IMR-90 (cell line): ENCODE data around the gene IGF1R. TPM values are rescaled to one million over a fixed set of nuclear protein-coding genes. Genes with fewer than 3 reads are reported as not detected.

ENCODE experiments used
- ATAC-seq: fragments of 200-7000 bp; cut with Tn5 transposase; 2 replicates; pipeline ENCODE4 v1.9.1; 2020; ENCODE audit warnings: low read depth, mild to moderate bottlenecking, moderate library complexity
- BruUV-seq: library from RNA; stranded (reverse); fragments of 400-500 nt; replicated peaks from 2 replicates; lab custom pipeline; 2021; lab: Mats Ljungman, UMichigan
- CTCF ChIA-PET: fragments of 300-600 bp; formaldehyde crosslinking; extraction: SDS; loops from one replicate; lab custom pipeline; 2021; ENCODE audit warnings: antibody characterized with exemption; lab: Yijun Ruan, JAX
- POLR2A ChIA-PET: fragments of 300-600 bp; sonication (Branson Sonifier 250); formaldehyde crosslinking; loops from one replicate; lab custom pipeline; 2022; ENCODE audit warnings: antibody characterized with exemption; ENCODE audit not compliant: unreplicated experiment; lab: Charles Lee
- DNase-seq: peaks from one replicate; pipeline ENCODE4 v3.0.0; 2013
- H2AFZ ChIP-seq: replicated peaks from 2 replicates; pipeline ENCODE3; 2013; ENCODE audit warnings: low read length, mild to moderate bottlenecking; ENCODE audit not compliant: poor library complexity
- H2AK5ac ChIP-seq: 2 replicates; pipeline ENCODE4 v1.6.1; 2013; ENCODE audit warnings: low read depth, low read length, inconsistent platforms
- H2AK9ac ChIP-seq: replicated peaks from 2 replicates; pipeline ENCODE3; 2013; ENCODE audit warnings: mild to moderate bottlenecking, low read depth, low read length, moderate library complexity; ENCODE audit not compliant: poor library complexity
- H2BK120ac ChIP-seq: 2 replicates; pipeline ENCODE4 v1.6.1; 2013; ENCODE audit warnings: low read depth, low read length, inconsistent platforms
- H2BK15ac ChIP-seq: 3 replicates; pipeline ENCODE4 v1.6.1; 2013; ENCODE audit warnings: low read depth, low read length, inconsistent platforms
- H2BK20ac ChIP-seq: 2 replicates; pipeline ENCODE4 v1.6.1; 2013; ENCODE audit warnings: low read depth, mild to moderate bottlenecking, inconsistent platforms, low read length, moderate library complexity
- H2BK5ac ChIP-seq: 2 replicates; pipeline ENCODE4 v1.6.1; 2013; ENCODE audit warnings: mild to moderate bottlenecking, low read depth, low read length, inconsistent platforms; ENCODE audit not compliant: poor library complexity, severe bottlenecking
- H3K14ac ChIP-seq: replicated peaks from 2 replicates; pipeline ENCODE4 v1.6.1; 2013; ENCODE audit warnings: low read depth, low read length, inconsistent platforms
- H3K18ac ChIP-seq: 2 replicates; pipeline ENCODE4 v1.6.1; 2013; ENCODE audit warnings: low read depth, low read length, control low read depth
- H3K23ac ChIP-seq: 2 replicates; pipeline ENCODE4 v1.6.1; 2013; ENCODE audit warnings: low read depth, low read length, inconsistent platforms
- H3K27ac ChIP-seq: 2 replicates; pipeline ENCODE4 v1.5.1; 2013; ENCODE audit warnings: mild to moderate bottlenecking, control low read depth, low read length; ENCODE audit not compliant: insufficient read depth
- H3K27me3 ChIP-seq: 2 replicates; pipeline ENCODE4 v1.6.1; 2013; ENCODE audit warnings: low read length; ENCODE audit not compliant: control insufficient read depth, insufficient read depth
- H3K36me3 ChIP-seq: 2 replicates; pipeline ENCODE4 v1.6.1; 2013; ENCODE audit warnings: low read length, mixed read lengths; ENCODE audit not compliant: control insufficient read depth, insufficient read depth
- H3K4ac ChIP-seq: 2 replicates; pipeline ENCODE4 v1.6.1; 2013; ENCODE audit warnings: low read depth, low read length, inconsistent platforms
- H3K4me1 ChIP-seq: 2 replicates; pipeline ENCODE4 v1.6.1; 2013; ENCODE audit warnings: low read length, mixed read lengths; ENCODE audit not compliant: control insufficient read depth, insufficient read depth
- H3K4me2 ChIP-seq: 2 replicates; pipeline ENCODE4 v1.6.1; 2013; ENCODE audit warnings: low read depth, mild to moderate bottlenecking, control low read depth, low read length, moderate library complexity
- H3K4me3 ChIP-seq: 2 replicates; pipeline ENCODE4 v1.5.1; 2013; ENCODE audit warnings: low read depth, mild to moderate bottlenecking, control low read depth, low read length, moderate library complexity; ENCODE audit not compliant: insufficient read depth
- H3K56ac ChIP-seq: 2 replicates; pipeline ENCODE4 v1.6.1; 2013; ENCODE audit warnings: low read length, inconsistent platforms; ENCODE audit not compliant: insufficient read depth; ENCODE audit errors: extremely low read depth
- H3K79me1 ChIP-seq, 2 experiments: 2 replicates each; pipeline ENCODE4 v1.6.1; 2013; ENCODE audit warnings: low read length in 2 of 2, inconsistent platforms in 1 of 2, low read depth in 1 of 2
- H3K9ac ChIP-seq: 2 replicates; pipeline ENCODE4 v1.6.1; 2013; ENCODE audit warnings: low read depth, low read length, control low read depth
- H3K9me1 ChIP-seq: 2 replicates; pipeline ENCODE4 v1.6.1; 2013; ENCODE audit warnings: low read length, inconsistent platforms; ENCODE audit not compliant: insufficient read depth
- H3K9me3 ChIP-seq: 2 replicates; pipeline ENCODE4 v1.6.1; 2013; ENCODE audit warnings: low read length; ENCODE audit not compliant: control insufficient read depth, insufficient read depth
- H4K20me1 ChIP-seq: 2 replicates; pipeline ENCODE4 v1.6.1; 2013; ENCODE audit warnings: low read length, inconsistent platforms; ENCODE audit not compliant: insufficient read depth
- H4K5ac ChIP-seq: 2 replicates; pipeline ENCODE4 v1.6.1; 2013; ENCODE audit warnings: mild to moderate bottlenecking, low read depth, low read length, control low read depth
- H4K8ac ChIP-seq, 2 experiments: 2 replicates each; pipeline ENCODE4 v1.6.1; 2013; ENCODE audit warnings: low read depth in 2 of 2, low read length in 2 of 2, control low read depth in 1 of 2, inconsistent platforms in 1 of 2
- H4K91ac ChIP-seq: 2 replicates; pipeline ENCODE4 v1.6.1; 2013; ENCODE audit warnings: low read depth, low read length, inconsistent platforms; ENCODE audit not compliant: insufficient read depth
- CEBPB ChIP-seq: IDR thresholded peaks from 2 replicates; pipeline ENCODE4 v1.6.1; 2012; ENCODE audit warnings: low read depth, low read length, improper control_type of control experiment
- CHD1 ChIP-seq: IDR thresholded peaks from 2 replicates; pipeline ENCODE4 v1.6.1; 2012; ENCODE audit warnings: low read depth, low read length, improper control_type of control experiment
- MAFK ChIP-seq: IDR thresholded peaks from 2 replicates; pipeline ENCODE4 v1.6.1; 2012; ENCODE audit warnings: low read depth, low read length, improper control_type of control experiment
- MXI1 ChIP-seq: IDR thresholded peaks from 2 replicates; pipeline ENCODE4 v1.6.1; 2012; ENCODE audit warnings: low read depth, mild to moderate bottlenecking, low read length, moderate library complexity, borderline replicate concordance
- POLR2A ChIP-seq: IDR thresholded peaks from 2 replicates; pipeline ENCODE4 v1.6.1; 2012; ENCODE audit warnings: mild to moderate bottlenecking, low read depth, low read length
- RAD21 ChIP-seq: IDR thresholded peaks from 2 replicates; pipeline ENCODE4 v1.6.1; 2012; ENCODE audit warnings: low read length, improper control_type of control experiment
- RCOR1 ChIP-seq: IDR thresholded peaks from 2 replicates; pipeline ENCODE4 v1.6.1; 2012; ENCODE audit warnings: mild to moderate bottlenecking, low read length, improper control_type of control experiment; ENCODE audit not compliant: insufficient replicate concordance
- WGBS, 2 experiments: methylation state at CpG; one replicate each; pipeline versions ENCODE4 v1.1.5 to v1.1.7; 2013; ENCODE audit warnings: missing lambda C conversion rate in 2 of 2; ENCODE audit not compliant: insufficient read length in 1 of 2; ENCODE audit errors: extremely low coverage in 2 of 2; 5-methylcytosine and 5-hydroxymethylcytosine counted together
- dilution Hi-C: fragments of 300-500 bp; cut with HindIII; formaldehyde crosslinking; loops from one replicate; pipeline ENCODE4 v1.14.3; 2018; ENCODE audit warnings: low sequenced_read_pairs; ENCODE audit not compliant: unreplicated experiment
- in situ Hi-C: fragments of 300-500 bp; cut with MboI; formaldehyde crosslinking; loops from 3 replicates; pipeline ENCODE4 v1.14.3; 2019; ENCODE audit warnings: low sequenced_read_pairs, inconsistent platforms, mixed read lengths
- intact Hi-C: fragments of 100-400 bp; cut with micrococcal nuclease; formaldehyde crosslinking; loops from 2 replicates; pipeline ENCODE4 v1.10.0; 2022
- polyA plus RNA-seq, 3 experiments: library from polyadenylated mRNA; depleted of rRNA; stranded (reverse); fragments of >200 nt; gene quantifications; 2 replicates each; pipeline ENCODE4 v1.2.3, GENCODE V29; 2012; ENCODE audit warnings: low replicate concordance in 1 of 3
- total RNA-seq: library from RNA; depleted of rRNA; stranded (reverse); fragments of >200 nt; gene quantifications from 2 replicates; pipeline ENCODE4 v1.2.3, GENCODE V29; 2012
- TF ChIP-seq, protein P1 (sequence below): fragments of 150-350 bp; IDR thresholded peaks from 2 replicates; pipeline ENCODE4 v1.6.1; 2016; ENCODE audit warnings: low read depth, mild to moderate bottlenecking, low read length, moderate library complexity, borderline replicate concordance
- TF ChIP-seq, protein P2 (sequence below): fragments of 150-350 bp; IDR thresholded peaks from 2 replicates; pipeline ENCODE4 v1.6.1; 2017; ENCODE audit warnings: mild to moderate bottlenecking, antibody characterized with exemption, low read length, low read depth

The IGF1R gene
- total and polyA plus RNA-seq, 2 of the 4 experiments (the other 2 are of a cell fraction), result 24.0 to 24.9 TPM

DNA sequence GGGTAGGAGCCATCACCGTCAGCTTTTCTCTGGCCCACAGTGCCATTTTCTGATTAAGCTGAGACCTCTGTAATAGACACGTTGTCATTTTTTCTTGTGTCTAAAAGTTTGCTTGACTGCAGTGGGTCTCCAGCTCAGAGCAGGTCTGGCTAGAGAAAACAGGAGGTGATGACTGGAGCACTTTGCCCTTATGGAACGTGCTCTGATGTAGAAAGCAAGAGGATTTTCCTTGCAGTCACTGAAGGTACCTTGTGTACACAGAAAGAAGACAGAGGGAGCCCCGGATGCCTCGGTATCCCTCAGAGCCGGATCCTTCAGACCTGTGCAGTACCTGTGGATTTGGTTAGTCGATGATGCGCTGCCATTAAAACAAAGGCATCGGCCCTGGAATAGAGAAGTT is 76.2 kb downstream of the IGF1R start:
- 70% methylated on average over 5 of the region's 9 CpGs; no CpG with 5 or more reads in 1 of the 2 experiments for WGBS, 2 experiments
- Histone ChIP-seq H3K27ac (no peak overlapping the region), H3K9me3 (no peaks in the 10 kb centered on the region), H4K20me1 (peaks cover 69% of the 10 kb centered on the region), H2BK5ac (no peak overlapping the region), H3K14ac (no peak overlapping the region), H2BK20ac (no peak overlapping the region), H4K91ac (no peak overlapping the region), H4K5ac (no peak overlapping the region), H3K4ac (0 out of 2 replicates have a peak overlapping the region, but pooled peaks have one; percentile 5), H2AK9ac (no peak overlapping the region), H3K4me1 (peaks cover 45% of the 10 kb centered on the region), H2BK120ac (no peak overlapping the region), H3K9me1 (peaks cover 48% of the 10 kb centered on the region), H3K4me3 (no peak overlapping the region), H3K23ac (no peak overlapping the region; the same call in 1 of the 2 replicates), H3K56ac (no peak overlapping the region), H3K27me3 (no peaks in the 10 kb centered on the region), H4K8ac (no peak overlapping the region), H2BK15ac (no peak overlapping the region), H2AK5ac (no peak overlapping the region), H3K36me3 (no peaks in the 10 kb centered on the region), H2AFZ (no peak overlapping the region), H3K79me1 (peaks cover 33 to 79% of the 10 kb centered on the region in 2 experiments), H3K18ac (no peak overlapping the region), H3K9ac (no peak overlapping the region), H3K4me2 (no peak overlapping the region)
- POLR2A ChIA-PET, result no interaction called here
- CTCF ChIA-PET, result no interaction called here
- no TSS peak for BruUV-seq
- in situ Hi-C loops, result no loop called here
- ATAC-seq (no peak), DNase-seq (no peak)
- intact Hi-C loops, result no loop called here
- TF ChIP-seq RCOR1, result no peak
- TF ChIP-seq MAFK, result no peak
- no peak for TF ChIP-seq MXI1
- TF ChIP-seq CEBPB, result no peak
- TF ChIP-seq RAD21, result no peak
- no peak for TF ChIP-seq CHD1
- TF ChIP-seq POLR2A, result no peak
- TF ChIP-seq, protein P1, sequence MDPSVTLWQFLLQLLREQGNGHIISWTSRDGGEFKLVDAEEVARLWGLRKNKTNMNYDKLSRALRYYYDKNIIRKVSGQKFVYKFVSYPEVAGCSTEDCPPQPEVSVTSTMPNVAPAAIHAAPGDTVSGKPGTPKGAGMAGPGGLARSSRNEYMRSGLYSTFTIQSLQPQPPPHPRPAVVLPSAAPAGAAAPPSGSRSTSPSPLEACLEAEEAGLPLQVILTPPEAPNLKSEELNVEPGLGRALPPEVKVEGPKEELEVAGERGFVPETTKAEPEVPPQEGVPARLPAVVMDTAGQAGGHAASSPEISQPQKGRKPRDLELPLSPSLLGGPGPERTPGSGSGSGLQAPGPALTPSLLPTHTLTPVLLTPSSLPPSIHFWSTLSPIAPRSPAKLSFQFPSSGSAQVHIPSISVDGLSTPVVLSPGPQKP, result no peak
- TF ChIP-seq, protein P2, sequence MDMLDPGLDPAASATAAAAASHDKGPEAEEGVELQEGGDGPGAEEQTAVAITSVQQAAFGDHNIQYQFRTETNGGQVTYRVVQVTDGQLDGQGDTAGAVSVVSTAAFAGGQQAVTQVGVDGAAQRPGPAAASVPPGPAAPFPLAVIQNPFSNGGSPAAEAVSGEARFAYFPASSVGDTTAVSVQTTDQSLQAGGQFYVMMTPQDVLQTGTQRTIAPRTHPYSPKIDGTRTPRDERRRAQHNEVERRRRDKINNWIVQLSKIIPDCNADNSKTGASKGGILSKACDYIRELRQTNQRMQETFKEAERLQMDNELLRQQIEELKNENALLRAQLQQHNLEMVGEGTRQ, result no peak
- dilution Hi-C loops, result no loop called here
